Neural cell (in vitro differentiated cells): ENCODE measurements around the gene APOBEC3F.

Source experiments
- EP300 ChIP-seq: fragments of 450-650 bp; conservative IDR thresholded peaks from 2 replicates; pipeline ENCODE4 v1.6.1; 2014; ENCODE audit warnings: antibody characterized with exemption, mild to moderate bottlenecking, moderate library complexity; ENCODE audit not compliant: poor library complexity, severe bottlenecking
- TF ChIP-seq, protein P1 (sequence below): fragments of 450-650 bp; IDR thresholded peaks from 2 replicates; pipeline ENCODE4 v1.5.1; 2014; ENCODE audit warnings: antibody characterized with exemption, mild to moderate bottlenecking, moderate library complexity; ENCODE audit not compliant: poor library complexity, severe bottlenecking

DNA sequence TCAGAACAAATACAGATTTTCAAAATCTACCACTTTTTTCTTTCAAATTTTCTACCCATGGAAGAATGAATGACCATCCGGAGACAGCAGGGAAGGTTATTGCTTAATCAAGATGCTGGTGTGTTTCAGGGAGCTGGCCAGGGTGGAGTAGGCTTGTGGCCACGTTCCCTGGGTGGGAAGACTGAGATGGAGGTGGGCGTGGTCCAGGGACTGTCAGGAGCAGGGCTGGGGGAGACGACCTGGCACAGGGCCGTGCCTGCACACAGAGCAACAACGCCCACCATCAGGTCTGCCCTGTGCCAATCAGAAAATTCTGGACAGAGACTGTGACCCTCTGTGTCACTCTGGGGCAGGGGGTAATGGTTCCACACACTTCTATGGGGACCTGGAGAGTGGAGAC lies 49.3 kb downstream of the APOBEC3F start:
- TF ChIP-seq, protein P1, sequence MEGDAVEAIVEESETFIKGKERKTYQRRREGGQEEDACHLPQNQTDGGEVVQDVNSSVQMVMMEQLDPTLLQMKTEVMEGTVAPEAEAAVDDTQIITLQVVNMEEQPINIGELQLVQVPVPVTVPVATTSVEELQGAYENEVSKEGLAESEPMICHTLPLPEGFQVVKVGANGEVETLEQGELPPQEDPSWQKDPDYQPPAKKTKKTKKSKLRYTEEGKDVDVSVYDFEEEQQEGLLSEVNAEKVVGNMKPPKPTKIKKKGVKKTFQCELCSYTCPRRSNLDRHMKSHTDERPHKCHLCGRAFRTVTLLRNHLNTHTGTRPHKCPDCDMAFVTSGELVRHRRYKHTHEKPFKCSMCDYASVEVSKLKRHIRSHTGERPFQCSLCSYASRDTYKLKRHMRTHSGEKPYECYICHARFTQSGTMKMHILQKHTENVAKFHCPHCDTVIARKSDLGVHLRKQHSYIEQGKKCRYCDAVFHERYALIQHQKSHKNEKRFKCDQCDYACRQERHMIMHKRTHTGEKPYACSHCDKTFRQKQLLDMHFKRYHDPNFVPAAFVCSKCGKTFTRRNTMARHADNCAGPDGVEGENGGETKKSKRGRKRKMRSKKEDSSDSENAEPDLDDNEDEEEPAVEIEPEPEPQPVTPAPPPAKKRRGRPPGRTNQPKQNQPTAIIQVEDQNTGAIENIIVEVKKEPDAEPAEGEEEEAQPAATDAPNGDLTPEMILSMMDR, result no peak
- no peak for TF ChIP-seq EP300
